GM23248 (cell line): Measurements from ENCODE around the gene HTR5A. TPM values are rescaled to one million over a fixed set of nuclear protein-coding genes. Genes with fewer than 3 reads are reported as not detected.

ENCODE experiments used
- DNase-seq: peaks from one replicate; pipeline ENCODE4 v3.0.0-alpha.2; 2015
- H2AFZ ChIP-seq: fragments of 200-600 bp; sonication (generic); 2 replicates; pipeline ENCODE4 v1.6.1; 2016; ENCODE audit warnings: antibody characterized with exemption
- H3F3A ChIP-seq: fragments of 200-600 bp; sonication (generic); 2 replicates; pipeline ENCODE4 v1.6.1; 2016; ENCODE audit warnings: mild to moderate bottlenecking, antibody characterized with exemption, mixed run types; ENCODE audit not compliant: insufficient read depth
- H3K27ac ChIP-seq: fragments of 200-600 bp; sonication (generic); 2 replicates; pipeline ENCODE4 v1.5.1; 2016; ENCODE audit warnings: mild to moderate bottlenecking
- H3K27me3 ChIP-seq: fragments of 200-600 bp; sonication (generic); replicated peaks from 2 replicates; pipeline ENCODE4 v1.6.1; 2016; ENCODE audit warnings: mild to moderate bottlenecking; ENCODE audit not compliant: insufficient read depth
- H3K36me3 ChIP-seq: fragments of 200-600 bp; sonication (generic); 2 replicates; pipeline ENCODE4 v1.6.1; 2016; ENCODE audit warnings: low read depth, mild to moderate bottlenecking
- H3K4me1 ChIP-seq: fragments of 200-600 bp; sonication (generic); 2 replicates; pipeline ENCODE4 v1.6.1; 2016; ENCODE audit warnings: mild to moderate bottlenecking; ENCODE audit not compliant: insufficient read depth
- H3K4me2 ChIP-seq: fragments of 200-600 bp; sonication (generic); one replicate; pipeline ENCODE4 v1.6.1; 2016; ENCODE audit warnings: mild to moderate bottlenecking; ENCODE audit not compliant: unreplicated experiment
- H3K4me3 ChIP-seq: fragments of 200-600 bp; sonication (generic); 2 replicates; pipeline ENCODE4 v1.5.1; 2016; ENCODE audit warnings: mild to moderate bottlenecking
- H3K79me2 ChIP-seq: fragments of 200-600 bp; sonication (generic); 2 replicates; pipeline ENCODE4 v1.6.1; 2016; ENCODE audit warnings: mild to moderate bottlenecking; ENCODE audit not compliant: insufficient read depth
- H3K9ac ChIP-seq: fragments of 200-600 bp; sonication (generic); 2 replicates; pipeline ENCODE4 v1.6.1; 2016; ENCODE audit warnings: mild to moderate bottlenecking
- H3K9me2 ChIP-seq: fragments of 200-600 bp; sonication (generic); 2 replicates; pipeline ENCODE4 v1.6.1; 2016; ENCODE audit warnings: mixed run types, mild to moderate bottlenecking, moderate library complexity; ENCODE audit not compliant: insufficient read depth
- H3K9me3 ChIP-seq: fragments of 200-600 bp; sonication (generic); one replicate; pipeline ENCODE4 v1.6.1; 2017; ENCODE audit warnings: low read depth
- H4K20me1 ChIP-seq: fragments of 200-600 bp; sonication (generic); 2 replicates; pipeline ENCODE4 v1.6.0; 2016; ENCODE audit not compliant: insufficient read depth
- EZH2 ChIP-seq: fragments of 200-600 bp; sonication (generic); IDR thresholded peaks from 2 replicates; pipeline ENCODE4 v1.6.1; 2018; ENCODE audit warnings: antibody characterized with exemption, mild to moderate bottlenecking; ENCODE audit not compliant: insufficient read depth, poor library complexity, severe bottlenecking
- EZH2phosphoT487 ChIP-seq: fragments of 200-600 bp; sonication (generic); IDR thresholded peaks from 2 replicates; pipeline ENCODE4 v1.6.1; 2018; ENCODE audit warnings: antibody characterized with exemption, moderate library complexity, mild to moderate bottlenecking, low read depth; ENCODE audit not compliant: insufficient read depth
- WGBS, 2 experiments: methylation state at CpG; one replicate each; pipeline ENCODE4 v1.1.6; 2015 to 2017; ENCODE audit warnings: low lambda C conversion rate in 2 of 2, low coverage in 1 of 2; ENCODE audit errors: missing lambda C conversion rate in 2 of 2; 5-methylcytosine and 5-hydroxymethylcytosine counted together
- in situ Hi-C: fragments of 300-500 bp; cut with MboI; formaldehyde crosslinking; loops from 2 replicates; pipeline ENCODE4 v1.15.0; 2020
- polyA plus RNA-seq: library from polyadenylated mRNA; unstranded; fragments of >200 nt; fragmentation: Nextera tagmentation; extraction: Ambion mirVana; gene quantifications from 2 replicates; pipeline ENCODE4 v1.2.1, GENCODE V29; 2016
- total RNA-seq: library from RNA; depleted of rRNA; stranded (reverse); fragments of >200 nt; shearing (Covaris generic); gene quantifications from 2 replicates; pipeline ENCODE4 v1.2.3, GENCODE V29; 2014

Gene HTR5A
- total and polyA plus RNA-seq, 2 experiments from 2014 or later, result not detected

GRCh38 chr7:155059703-155060102 lies 10.4 kb upstream of the HTR5A start:
- Histone ChIP-seq H3K36me3 (no peaks in the 10 kb centered on the region), H3K79me2 (no peaks in the 10 kb centered on the region), H3K4me2 (no peak overlapping the region), H3K4me3 (no peak overlapping the region), H4K20me1 (no peaks in the 10 kb centered on the region), H3K27ac (no peak overlapping the region), H3K9me2 (no peaks in the 10 kb centered on the region), H3K27me3 (no peaks in the 10 kb centered on the region), H2AFZ (no peak overlapping the region), H3K9me3 (no peaks in the 10 kb centered on the region), H3F3A (no peaks in the 10 kb centered on the region), H3K9ac (no peak overlapping the region), H3K4me1 (no peaks in the 10 kb centered on the region)
- no peak for DNase-seq
- in situ Hi-C loops, result no loop called here
- WGBS, 2 experiments, result 8 to 19% methylated on average over 5 of the region's 5 CpGs
- TF ChIP-seq EZH2phosphoT487 (no peak), EZH2 (no peak)

DNA sequence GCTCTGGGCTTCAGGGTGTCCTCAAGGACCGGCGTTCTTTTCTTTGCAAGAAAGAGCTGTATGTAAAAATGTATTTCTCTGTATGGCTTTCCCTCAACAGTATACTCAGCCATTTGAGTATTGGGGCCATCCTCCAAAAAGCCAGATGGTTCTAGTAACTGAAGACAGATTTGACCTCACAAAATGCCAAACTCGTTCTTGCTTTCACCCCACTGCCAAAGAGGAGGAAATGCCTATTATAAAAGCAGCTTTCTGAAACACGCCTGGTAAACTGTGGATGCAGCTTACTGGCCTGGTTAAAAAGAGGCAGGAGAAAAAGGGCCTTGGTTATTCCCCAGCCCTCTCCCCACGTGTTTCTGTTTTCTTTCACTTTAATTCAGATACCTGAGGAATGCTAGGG lies 7.7 kb upstream of the HTR5A start:
- Histone ChIP-seq H3K79me2 (no peaks in the 10 kb centered on the region), H3F3A (no peaks in the 10 kb centered on the region), H3K27ac (no peak overlapping the region), H3K9me2 (no peaks in the 10 kb centered on the region), H2AFZ (no peak overlapping the region), H3K4me2 (no peak overlapping the region), H3K4me3 (no peak overlapping the region), H3K9ac (no peak overlapping the region), H3K36me3 (no peaks in the 10 kb centered on the region), H3K27me3 (no peaks in the 10 kb centered on the region), H3K9me3 (no peaks in the 10 kb centered on the region), H3K4me1 (no peaks in the 10 kb centered on the region; the same call in 1 of the 2 replicates), H4K20me1 (no peaks in the 10 kb centered on the region)
- WGBS, 2 experiments, result 5 to 6% methylated on average over 5 of the region's 5 CpGs
- in situ Hi-C loops, result no loop called here
- no peak for TF ChIP-seq EZH2phosphoT487
- TF ChIP-seq EZH2, result no peak
- DNase-seq, result no peak

GRCh38 chr7:155064186-155064585 lies 5.9 kb upstream of the HTR5A start:
- H2AFZ ChIP-seq, result no peak overlapping the region
- H3K9ac ChIP-seq, result no peak overlapping the region
- no peaks in the 10 kb centered on the region for H3K9me3 ChIP-seq
- DNase-seq, result no peak
- 12 to 19% methylated on average over 4 of the region's 4 CpGs for WGBS, 2 experiments
- H3F3A ChIP-seq, result no peaks in the 10 kb centered on the region
- no peak overlapping the region for H3K4me2 ChIP-seq
- no peaks in the 10 kb centered on the region for H3K79me2 ChIP-seq
- no peaks in the 10 kb centered on the region for H3K9me2 ChIP-seq
- in situ Hi-C loops, result no loop called here
- no peaks in the 10 kb centered on the region for H3K36me3 ChIP-seq
- H3K4me1 ChIP-seq, result no peaks in the 10 kb centered on the region; the same call in 1 of the 2 replicates
- H3K27ac ChIP-seq, result no peak overlapping the region
- no peaks in the 10 kb centered on the region for H4K20me1 ChIP-seq
- no peak overlapping the region for H3K4me3 ChIP-seq
- TF ChIP-seq EZH2 (no peak), EZH2phosphoT487 (no peak)
- H3K27me3 ChIP-seq, result no peaks in the 10 kb centered on the region

GRCh38 chr7:155066417-155066950 lies 3.6 kb upstream of the HTR5A start:
- H3K9me2 ChIP-seq, result peaks cover 3% of the 10 kb centered on the region; the same call in 1 of the 2 replicates
- in situ Hi-C loops, result no loop called here
- no peak overlapping the region for H3K4me3 ChIP-seq
- no peaks in the 10 kb centered on the region for H3F3A ChIP-seq
- no peaks in the 10 kb centered on the region for H4K20me1 ChIP-seq
- no peaks in the 10 kb centered on the region; the same call in 1 of the 2 replicates for H3K4me1 ChIP-seq
- H3K79me2 ChIP-seq, result no peaks in the 10 kb centered on the region
- peak overlapping the region; percentile 32 for H3K4me2 ChIP-seq
- H2AFZ ChIP-seq, result no peak overlapping the region
- 35 to 36% methylated on average over 7 of the region's 7 CpGs for WGBS, 2 experiments
- H3K27me3 ChIP-seq, result no peaks in the 10 kb centered on the region
- H3K9me3 ChIP-seq, result no peaks in the 10 kb centered on the region
- H3K27ac ChIP-seq, result no peak overlapping the region
- no peak for TF ChIP-seq EZH2
- TF ChIP-seq EZH2phosphoT487, result no peak
- H3K9ac ChIP-seq, result no peak overlapping the region
- no peaks in the 10 kb centered on the region for H3K36me3 ChIP-seq
- peak; percentile 87 for DNase-seq

- H3F3A ChIP-seq, result no peaks in the 10 kb centered on the region
- H3K27ac ChIP-seq, result no peak overlapping the region
- H3K27me3 ChIP-seq, result no peaks in the 10 kb centered on the region
- peaks cover 3% of the 10 kb centered on the region; the same call in 1 of the 2 replicates for H3K9me2 ChIP-seq
- no peak overlapping the region for H2AFZ ChIP-seq
- no peak overlapping the region for H3K4me3 ChIP-seq
- no peak for TF ChIP-seq EZH2phosphoT487
- TF ChIP-seq EZH2, result no peak
- no peaks in the 10 kb centered on the region; the same call in 1 of the 2 replicates for H3K4me1 ChIP-seq
- in situ Hi-C loops, result no loop called here
- no peaks in the 10 kb centered on the region for H4K20me1 ChIP-seq
- no peak overlapping the region for H3K4me2 ChIP-seq
- no peaks in the 10 kb centered on the region for H3K79me2 ChIP-seq
- no peaks in the 10 kb centered on the region for H3K9me3 ChIP-seq
- no peak overlapping the region for H3K9ac ChIP-seq
- no peak for DNase-seq
- WGBS, 2 experiments, result 56 to 58% methylated on average over 33 to 43 of the region's 43 CpGs
- H3K36me3 ChIP-seq, result no peaks in the 10 kb centered on the region
Measured at GRCh38 chr7:155071121-155071651, 1.1 kb downstream of the HTR5A start.
